PC-9 (cell line): ENCODE data around the gene CHN1.

Source experiments
- EZH2 ChIP-seq: fragments of 200-600 bp; sonication (generic); IDR thresholded peaks from 2 replicates; pipeline ENCODE4 v1.8.0; 2017; ENCODE audit warnings: antibody characterized with exemption, low read depth
- TF ChIP-seq, protein P1 (sequence below): fragments of 200-600 bp; sonication (generic); conservative IDR thresholded peaks from 2 replicates; pipeline ENCODE4 v1.6.1; 2017; ENCODE audit warnings: mixed run types, antibody characterized with exemption, mild to moderate bottlenecking, moderate library complexity

DNA sequence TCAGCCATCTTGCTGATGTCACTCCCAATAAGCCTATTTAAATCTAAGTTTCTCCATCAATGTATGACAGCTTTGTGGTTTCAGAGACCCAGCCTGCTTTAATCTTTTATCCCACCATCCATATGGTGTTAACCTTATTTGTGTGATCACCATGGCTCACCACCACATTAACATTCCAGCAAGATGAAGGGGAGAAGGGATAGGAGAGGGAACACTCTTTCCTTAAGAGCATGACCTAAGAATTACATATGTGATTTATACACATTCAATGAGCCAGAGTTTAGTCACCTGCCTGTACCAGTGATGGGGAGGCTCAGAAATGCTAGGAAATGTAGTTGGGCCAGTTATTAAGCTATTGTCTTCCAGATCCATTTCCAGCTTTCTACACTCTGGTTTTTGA, 44.5 kb upstream of the CHN1 start:
- TF ChIP-seq, protein P1, sequence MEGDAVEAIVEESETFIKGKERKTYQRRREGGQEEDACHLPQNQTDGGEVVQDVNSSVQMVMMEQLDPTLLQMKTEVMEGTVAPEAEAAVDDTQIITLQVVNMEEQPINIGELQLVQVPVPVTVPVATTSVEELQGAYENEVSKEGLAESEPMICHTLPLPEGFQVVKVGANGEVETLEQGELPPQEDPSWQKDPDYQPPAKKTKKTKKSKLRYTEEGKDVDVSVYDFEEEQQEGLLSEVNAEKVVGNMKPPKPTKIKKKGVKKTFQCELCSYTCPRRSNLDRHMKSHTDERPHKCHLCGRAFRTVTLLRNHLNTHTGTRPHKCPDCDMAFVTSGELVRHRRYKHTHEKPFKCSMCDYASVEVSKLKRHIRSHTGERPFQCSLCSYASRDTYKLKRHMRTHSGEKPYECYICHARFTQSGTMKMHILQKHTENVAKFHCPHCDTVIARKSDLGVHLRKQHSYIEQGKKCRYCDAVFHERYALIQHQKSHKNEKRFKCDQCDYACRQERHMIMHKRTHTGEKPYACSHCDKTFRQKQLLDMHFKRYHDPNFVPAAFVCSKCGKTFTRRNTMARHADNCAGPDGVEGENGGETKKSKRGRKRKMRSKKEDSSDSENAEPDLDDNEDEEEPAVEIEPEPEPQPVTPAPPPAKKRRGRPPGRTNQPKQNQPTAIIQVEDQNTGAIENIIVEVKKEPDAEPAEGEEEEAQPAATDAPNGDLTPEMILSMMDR = no peak
- no peak for TF ChIP-seq EZH2
